Measurements from ENCODE around the gene SEC24D.

- no peak for TF ChIP-seq EZH2 (IDR thresholded peaks at IDR 0.05; ENCODE audit: borderline replicate concordance, low read length)
- no peak for TF ChIP-seq CTCF (IDR thresholded peaks at IDR 0.05; ENCODE audit: low read length)
Measured at GRCh38 chr4:118721752-118722151, 114.2 kb downstream of the SEC24D start.
